GM12872 (cell line): Measurements from ENCODE around the gene CENPP.

Experiments
- CTCF ChIP-seq: IDR thresholded peaks from 3 replicates; pipeline ENCODE4 v1.5.1; 2011; ENCODE audit warnings: low read depth, mild to moderate bottlenecking, low read length, moderate library complexity; ENCODE audit not compliant: insufficient read depth

The CENPP gene

DNA sequence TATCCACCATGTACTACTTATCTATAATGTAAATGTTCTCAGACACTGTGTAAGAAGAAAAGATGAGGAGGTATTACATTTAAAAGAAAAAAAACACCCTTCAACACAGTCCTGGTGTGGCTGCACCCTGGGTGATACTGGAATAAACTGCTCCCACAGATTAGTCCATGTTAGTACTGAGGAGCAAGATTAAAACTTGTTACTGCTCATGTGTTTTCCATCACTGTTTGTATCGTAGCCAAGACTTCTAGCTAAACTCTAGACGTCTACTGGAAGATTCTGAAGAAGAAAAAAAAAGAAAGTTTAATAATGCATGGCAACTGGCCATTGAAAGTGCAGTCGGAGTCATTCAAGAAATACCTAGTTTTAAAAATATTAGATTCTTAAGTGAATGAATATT, 156.6 kb downstream of the CENPP start, which contains the start of gene ASPN:
Gene ASPN, minus strand, starts transcription at position 178 of the 400 bp plus-strand sequence.
- TF ChIP-seq CTCF, result no peak

GRCh38 chr9:92482805-92483204, 157.1 kb downstream of the CENPP start:
- TF ChIP-seq CTCF, result no peak

DNA sequence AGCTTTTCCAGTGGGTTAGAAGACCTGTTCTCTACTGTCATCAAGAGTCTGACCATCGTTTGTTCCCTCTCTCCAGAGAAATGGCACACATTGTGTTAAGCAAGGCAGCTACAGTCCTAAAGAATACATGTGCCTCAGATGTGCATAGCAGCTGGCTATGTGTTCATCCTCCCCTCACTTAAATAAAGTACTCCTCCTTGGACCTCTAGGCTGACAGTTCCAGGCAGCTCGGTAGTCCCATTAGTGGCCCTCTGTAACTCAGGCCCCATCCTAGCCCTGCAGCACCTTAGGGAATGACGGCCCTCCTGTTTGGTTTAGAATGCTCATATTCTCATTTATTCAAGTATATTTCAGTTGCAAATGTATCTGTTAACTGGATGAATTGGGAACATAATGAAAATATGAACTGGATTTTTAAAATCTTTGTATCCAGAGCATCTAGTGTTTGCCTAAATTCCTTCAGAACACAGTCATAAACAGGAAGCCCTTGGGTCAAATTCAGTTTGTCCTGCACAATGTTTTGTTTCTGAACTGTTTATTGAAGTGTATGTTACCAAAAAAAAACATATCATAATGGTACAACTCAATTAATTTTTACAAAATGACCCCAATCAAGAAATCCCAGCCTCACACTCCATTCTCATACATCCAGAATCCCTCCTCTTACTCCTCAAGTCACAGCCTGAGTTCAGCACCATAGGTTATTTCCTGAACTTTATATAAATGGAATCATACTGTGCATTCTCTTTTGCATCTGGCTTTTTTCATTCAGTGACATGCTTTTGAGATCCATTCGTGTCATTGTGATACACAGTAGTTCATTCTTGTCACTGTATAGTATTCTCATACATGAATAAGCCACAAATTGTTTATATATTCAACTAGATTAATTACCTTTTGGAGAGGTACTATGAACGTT, 158.1 kb downstream of the CENPP start:
- no peak for TF ChIP-seq CTCF

DNA sequence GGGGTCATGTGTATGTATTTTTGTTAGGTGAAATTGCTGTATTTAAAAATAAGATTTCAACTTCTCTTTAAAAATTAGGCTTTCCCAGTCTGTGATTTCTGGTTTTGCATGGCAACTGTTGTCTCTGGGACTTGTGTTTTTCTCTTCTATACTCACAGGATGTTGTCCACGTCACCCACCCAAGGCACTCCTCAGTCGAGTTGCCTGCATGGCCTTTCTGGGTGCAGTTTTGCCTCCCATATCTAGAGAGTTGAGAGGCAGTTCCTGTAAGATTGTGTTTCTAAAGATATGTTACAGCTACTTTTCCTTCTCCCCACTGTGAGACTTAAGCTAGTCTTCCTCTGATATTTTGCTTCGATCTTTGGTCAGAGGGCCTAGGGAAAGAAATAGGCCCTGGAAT, 158.8 kb downstream of the CENPP start:
- no peak for TF ChIP-seq CTCF

- TF ChIP-seq CTCF, result no peak
Observed at GRCh38 chr9:92486371-92486770, 160.6 kb downstream of the CENPP start.

GRCh38 chr9:92488681-92489550, 163.2 kb downstream of the CENPP start:
- no peak for TF ChIP-seq CTCF

DNA sequence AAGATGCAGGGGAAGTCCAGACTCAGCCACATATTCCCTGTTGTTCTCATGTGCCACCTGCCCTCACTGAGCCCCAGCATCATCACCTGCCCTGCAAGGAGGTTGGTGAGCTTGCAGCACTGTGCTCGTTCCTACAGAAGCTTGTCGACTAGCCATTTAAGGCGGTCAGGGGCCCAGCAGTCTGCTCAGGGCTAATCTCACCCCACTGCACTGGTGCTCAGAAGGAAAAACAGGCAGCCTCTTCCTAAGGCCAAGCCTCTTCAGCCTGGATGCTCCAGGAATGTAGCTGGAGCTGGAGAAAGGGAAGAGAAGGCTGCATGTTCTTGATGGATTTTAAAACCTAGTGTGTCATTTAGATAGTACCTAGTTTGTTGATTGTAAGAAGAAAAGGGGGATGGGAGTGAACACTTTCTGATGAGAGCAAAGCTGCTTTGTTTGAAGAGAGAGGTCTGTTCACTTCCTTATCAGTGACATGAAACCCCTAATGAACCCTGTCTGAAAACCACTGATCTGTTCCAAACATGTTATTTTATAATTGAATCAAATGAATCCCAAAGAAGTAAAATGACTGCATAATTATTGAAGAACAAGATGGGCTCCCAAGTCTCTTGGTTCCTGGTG, 167.1 kb downstream of the CENPP start:
- TF ChIP-seq CTCF, result no peak
